ENCODE measurements around the gene SRPK2. TPM values are rescaled to one million over a fixed set of nuclear protein-coding genes. Genes with fewer than 3 reads are reported as not detected.
"Not testable (repeated sequence)": the region's sequence is repeated elsewhere in the genome, so short reads cannot be mapped to it uniquely, and the experiment has no call there.

The SRPK2 gene
- total RNA-seq, 4 donors from 2014 or later = 29.5 to 48.2 (median 30.6) TPM

GRCh38 chr7:105345725-105346124 lies 43.0 kb downstream of the SRPK2 start:
- DNase-seq (ENCODE audit: low spot score) (no peak), ATAC-seq (ENCODE audit: low FRiP score) (no peak)
- no peak for TF ChIP-seq CTCF (IDR thresholded peaks at IDR 0.05)

- no peak for ATAC-seq (ENCODE audit: low FRiP score)
- TF ChIP-seq CTCF (IDR thresholded peaks at IDR 0.05) = no peak
- DNase-seq (ENCODE audit: low spot score) = no peak
Measured at GRCh38 chr7:105345003-105345402, 43.7 kb downstream of the SRPK2 start.

- no peak for DNase-seq (ENCODE audit: low spot score)
- no peak for TF ChIP-seq CTCF (IDR thresholded peaks at IDR 0.05)
- no peak for ATAC-seq (ENCODE audit: low FRiP score)
Measured at GRCh38 chr7:105339404-105340323, 49.1 kb downstream of the SRPK2 start.

GRCh38 chr7:105337529-105337928 lies 51.2 kb downstream of the SRPK2 start:
- ATAC-seq (ENCODE audit: low FRiP score) (no peak), DNase-seq (ENCODE audit: low spot score) (no peak)
- TF ChIP-seq CTCF (IDR thresholded peaks at IDR 0.05) = no peak

- no peak for ATAC-seq (ENCODE audit: low FRiP score)
- TF ChIP-seq CTCF (IDR thresholded peaks at IDR 0.05) = no peak
- no peak for DNase-seq (ENCODE audit: low spot score)
Measured at GRCh38 chr7:105336009-105336408, 52.7 kb downstream of the SRPK2 start.

GRCh38 chr7:105332661-105333060 lies 56.1 kb downstream of the SRPK2 start:
- not testable (repeated sequence) for ATAC-seq (ENCODE audit: low FRiP score); DNase-seq (ENCODE audit: low spot score)

GRCh38 chr7:105330526-105330925 lies 58.2 kb downstream of the SRPK2 start:
- no peak for TF ChIP-seq CTCF (IDR thresholded peaks at IDR 0.05)
- ATAC-seq (ENCODE audit: low FRiP score) (no peak), DNase-seq (ENCODE audit: low spot score) (no peak)

Data from omental fat pad (tissue), 4 donors.